Heart left ventricle (tissue), 13 donors: Measurements from ENCODE around the gene PLK5.

Experiments used
- POLR2A ChIP-seq, 2 donors: fragments of 450-650 bp; IDR thresholded peaks; one replicate each; pipeline ENCODE4 v1.6.1; 2017; ENCODE audit warnings: antibody characterized with exemption in 2 of 2, mild to moderate bottlenecking in 2 of 2, moderate library complexity in 2 of 2
- TF ChIP-seq, protein P1 (sequence below), 12 donors: fragments of 200-600 bp; sonication (generic) in 4 of 12; IDR thresholded peaks; one replicate each; pipeline versions ENCODE4 v1.5.0 to v1.8.0; 2018 to 2022; ENCODE audit warnings: antibody characterized with exemption in 12 of 12, mild to moderate bottlenecking in 5 of 12
- donor health status: ischemic (EF 13 %, LVEDD 7.1; RV severe dilation, severe dysfunction).
- donor health status: DM: no; HTN: yes; CAD: no.
- donor health status: DM: no; HTN: no; CAD: no.
- donor health status: ischemic (EF 25% LVEDD 6.9; RV normal size, moderate dysfunction).
- donor health status: ischemic (EF 25% LVEDD 5.7; RV mildly dilated, moderate dysfunction).
- donor health status: ischemic (EF 35%, LVEDD 5.7; RV mildly dilated, moderate dysfunction).
- donor health status: nonischemic (EF 11% LVEDD 7.7; RV severe dilation, severe dysfunction).
- donor health status: DM: yes; HTN: yes; CAD: no.
- donor health status: PGD.
- donor health status: ischemic (EF 29% LVEDD 5.4; RV normal size, mild dysfunction).
- donor health status: nonischemic (EF 23%, LVEDD 6.1; RV moderate dilation, normal function).

DNA sequence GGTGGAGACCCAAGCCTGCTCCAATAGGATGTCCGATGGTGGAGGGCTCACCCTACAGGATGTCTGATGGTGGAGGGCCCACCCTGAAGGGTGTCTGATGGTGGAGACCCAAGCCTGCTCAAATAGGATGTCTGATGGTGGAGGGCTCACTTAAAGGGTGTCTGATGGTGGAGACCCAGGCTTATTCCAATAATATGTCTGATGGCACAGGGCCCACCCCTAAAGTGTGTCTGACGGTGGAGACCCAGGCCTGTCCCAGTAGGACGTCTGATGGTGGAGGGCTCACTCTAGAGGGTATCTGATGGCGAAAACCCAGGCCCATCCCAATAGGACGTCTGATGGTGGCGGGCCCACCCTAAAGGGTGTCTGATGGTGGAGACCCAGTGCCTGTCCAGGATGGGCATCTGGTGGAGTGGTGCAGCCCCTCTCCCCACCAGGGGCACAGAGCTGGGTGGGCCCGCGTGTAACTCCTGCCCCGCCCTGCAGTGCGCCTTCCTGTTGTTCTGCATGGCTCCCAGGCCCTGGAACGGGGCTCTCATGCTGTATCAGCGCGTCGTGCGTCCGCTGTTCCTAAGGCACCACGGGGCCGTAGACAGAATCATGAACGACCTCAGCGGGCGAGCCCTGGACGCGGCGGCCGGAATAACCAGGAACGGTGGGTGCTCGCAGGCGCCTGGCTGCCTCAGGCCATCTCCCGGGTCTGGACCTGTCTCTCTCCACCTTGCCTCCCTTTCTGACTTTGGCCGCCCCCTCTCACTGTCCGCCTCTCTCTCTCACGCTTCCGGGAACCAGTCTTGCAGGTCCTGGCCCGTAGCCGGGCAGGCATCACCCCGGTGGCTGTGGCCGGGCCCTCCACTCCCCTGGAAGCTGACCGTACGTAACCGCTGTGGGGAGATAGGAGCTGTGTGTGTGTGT, 27.8 kb upstream of the PLK5 start:
- TF ChIP-seq, protein P1, sequence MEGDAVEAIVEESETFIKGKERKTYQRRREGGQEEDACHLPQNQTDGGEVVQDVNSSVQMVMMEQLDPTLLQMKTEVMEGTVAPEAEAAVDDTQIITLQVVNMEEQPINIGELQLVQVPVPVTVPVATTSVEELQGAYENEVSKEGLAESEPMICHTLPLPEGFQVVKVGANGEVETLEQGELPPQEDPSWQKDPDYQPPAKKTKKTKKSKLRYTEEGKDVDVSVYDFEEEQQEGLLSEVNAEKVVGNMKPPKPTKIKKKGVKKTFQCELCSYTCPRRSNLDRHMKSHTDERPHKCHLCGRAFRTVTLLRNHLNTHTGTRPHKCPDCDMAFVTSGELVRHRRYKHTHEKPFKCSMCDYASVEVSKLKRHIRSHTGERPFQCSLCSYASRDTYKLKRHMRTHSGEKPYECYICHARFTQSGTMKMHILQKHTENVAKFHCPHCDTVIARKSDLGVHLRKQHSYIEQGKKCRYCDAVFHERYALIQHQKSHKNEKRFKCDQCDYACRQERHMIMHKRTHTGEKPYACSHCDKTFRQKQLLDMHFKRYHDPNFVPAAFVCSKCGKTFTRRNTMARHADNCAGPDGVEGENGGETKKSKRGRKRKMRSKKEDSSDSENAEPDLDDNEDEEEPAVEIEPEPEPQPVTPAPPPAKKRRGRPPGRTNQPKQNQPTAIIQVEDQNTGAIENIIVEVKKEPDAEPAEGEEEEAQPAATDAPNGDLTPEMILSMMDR (IDR thresholded peaks at IDR 0.05) = no peak
- no peak for TF ChIP-seq POLR2A (IDR thresholded peaks at IDR 0.05)
